ENCODE data around the gene GFRA4. TPM values are rescaled to one million over a fixed set of nuclear protein-coding genes. Genes with fewer than 3 reads are reported as not detected.

The GFRA4 gene
- total RNA-seq, 1 donor from 2014 or later: not detected

DNA sequence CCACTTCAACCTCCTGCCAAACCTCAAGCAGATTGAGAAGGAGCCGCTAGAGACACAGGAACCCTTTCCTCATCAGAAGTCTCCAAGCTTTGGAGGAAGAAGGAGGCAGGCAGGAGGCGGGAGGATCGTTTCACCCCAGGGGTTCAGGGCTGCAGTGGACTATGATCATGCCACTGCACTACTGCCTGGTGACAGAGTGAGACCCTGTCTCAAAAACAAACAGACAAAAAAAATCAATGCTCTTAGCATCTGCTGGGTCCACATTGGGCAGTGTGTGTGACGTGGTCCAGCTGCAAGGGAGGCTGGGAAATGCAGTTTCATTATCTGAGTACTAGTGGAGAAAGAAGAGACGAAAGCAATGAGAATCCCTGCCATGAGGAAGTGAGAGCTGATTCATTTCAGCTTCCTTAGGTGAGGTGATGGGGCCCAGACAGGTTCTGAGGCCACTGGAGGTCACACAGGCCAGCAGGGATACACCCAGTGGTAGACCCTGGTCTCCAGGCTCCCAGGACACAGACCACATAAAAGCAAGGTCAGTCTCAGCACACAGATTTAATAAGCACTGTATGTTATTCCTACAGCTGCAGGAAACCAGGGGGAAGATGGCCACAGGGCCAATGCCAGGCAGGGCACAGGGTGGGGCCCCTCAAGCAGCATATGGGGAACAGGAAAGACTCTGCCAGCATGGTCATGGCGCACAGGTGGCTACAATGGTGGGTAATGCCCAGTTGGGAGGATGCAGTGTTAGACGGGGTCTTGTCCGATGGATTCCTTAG, 4.3 kb downstream of the GFRA4 start:
- H3K36me3 ChIP-seq: no peaks in the 10 kb centered on the region
- no peaks in the 10 kb centered on the region for H3K9me3 ChIP-seq
- H3K4me1 ChIP-seq: no peaks in the 10 kb centered on the region
- H3K27me3 ChIP-seq: no peaks in the 10 kb centered on the region
- no peak overlapping the region for H3K4me3 ChIP-seq
- H3K27ac ChIP-seq: no peak overlapping the region
- intact Hi-C loops (cut with DNase I): no loop called here
- DNase-seq (ENCODE audit: extremely low spot score in 2 of 2): no peak
- TF ChIP-seq POLR2AphosphoS5 (IDR thresholded peaks at IDR 0.05; ENCODE audit: insufficient read depth in 1 of 2, low read depth in 1 of 2): no peak
- TF ChIP-seq POLR2A (IDR thresholded peaks at IDR 0.05): no peak
- no peak for TF ChIP-seq CTCF (IDR thresholded peaks at IDR 0.05)

DNA sequence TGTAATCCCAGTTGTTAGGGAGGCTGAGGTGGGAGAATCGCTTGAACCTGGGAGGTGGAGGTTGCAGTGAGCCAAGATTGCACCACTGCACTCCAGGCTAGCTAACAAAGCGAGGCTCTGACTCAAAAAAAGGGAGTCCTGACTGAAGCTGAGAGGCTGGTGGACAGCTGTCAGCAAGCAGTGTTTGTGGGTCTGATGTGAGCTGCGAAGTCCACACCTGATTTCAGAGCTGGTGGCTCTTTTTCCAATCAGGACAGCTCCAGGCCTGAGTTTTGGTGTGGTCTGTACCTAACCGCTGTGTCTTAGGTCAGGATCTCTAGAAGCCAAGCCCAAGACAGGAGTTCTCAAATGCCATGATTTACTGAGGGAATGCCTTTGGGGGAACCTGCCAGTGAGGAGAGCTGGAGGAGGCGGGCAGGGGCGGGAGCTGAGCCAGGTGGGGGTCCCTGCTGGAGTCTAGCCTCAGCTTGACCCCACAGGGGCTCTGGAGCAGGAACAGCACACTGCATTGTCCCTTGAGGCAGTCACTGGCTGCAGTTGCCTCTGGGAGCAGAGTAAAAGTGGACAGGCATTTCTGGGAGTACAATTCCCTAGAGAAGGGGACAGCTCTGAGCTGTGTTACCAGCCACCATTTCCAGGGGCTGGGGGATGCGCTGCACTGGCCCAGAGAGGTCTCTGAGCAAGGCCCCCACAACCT, 5.0 kb downstream of the GFRA4 start:
- TF ChIP-seq POLR2A (IDR thresholded peaks at IDR 0.05): no peak
- TF ChIP-seq CTCF (IDR thresholded peaks at IDR 0.05): no peak
- no peak for TF ChIP-seq POLR2AphosphoS5 (IDR thresholded peaks at IDR 0.05; ENCODE audit: insufficient read depth in 1 of 2, low read depth in 1 of 2)
- Histone ChIP-seq H3K36me3 (no peaks in the 10 kb centered on the region), H3K27me3 (no peaks in the 10 kb centered on the region), H3K9me3 (no peaks in the 10 kb centered on the region), H3K4me3 (no peak overlapping the region), H3K4me1 (no peaks in the 10 kb centered on the region), H3K27ac (no peak overlapping the region)
- intact Hi-C loops (cut with DNase I): no loop called here
- DNase-seq (ENCODE audit: extremely low spot score in 2 of 2): no peak

DNA sequence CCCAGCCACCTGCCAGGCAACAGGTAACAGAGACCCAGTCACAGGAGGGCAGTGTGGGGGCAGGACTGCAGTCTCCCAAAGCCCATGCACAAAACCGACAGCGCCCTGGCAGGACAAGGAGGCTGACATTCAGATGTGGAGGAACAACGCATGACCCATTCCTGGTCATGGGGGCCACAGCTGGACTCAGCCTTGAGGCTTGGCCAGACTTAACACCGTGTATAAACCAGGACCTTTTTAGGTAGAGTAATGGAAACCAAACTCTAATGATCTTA, 8.1 kb downstream of the GFRA4 start:
- Histone ChIP-seq H3K4me3 (no peak overlapping the region), H3K4me1 (no peaks in the 10 kb centered on the region), H3K27ac (no peak overlapping the region), H3K36me3 (no peaks in the 10 kb centered on the region), H3K27me3 (no peaks in the 10 kb centered on the region), H3K9me3 (no peaks in the 10 kb centered on the region)
- intact Hi-C loops (cut with DNase I): no loop called here
- DNase-seq (ENCODE audit: extremely low spot score in 2 of 2): no peak
- TF ChIP-seq POLR2AphosphoS5 (IDR thresholded peaks at IDR 0.05; ENCODE audit: insufficient read depth in 1 of 2, low read depth in 1 of 2) (no peak), POLR2A (IDR thresholded peaks at IDR 0.05) (no peak), CTCF (IDR thresholded peaks at IDR 0.05) (no peak)

DNA sequence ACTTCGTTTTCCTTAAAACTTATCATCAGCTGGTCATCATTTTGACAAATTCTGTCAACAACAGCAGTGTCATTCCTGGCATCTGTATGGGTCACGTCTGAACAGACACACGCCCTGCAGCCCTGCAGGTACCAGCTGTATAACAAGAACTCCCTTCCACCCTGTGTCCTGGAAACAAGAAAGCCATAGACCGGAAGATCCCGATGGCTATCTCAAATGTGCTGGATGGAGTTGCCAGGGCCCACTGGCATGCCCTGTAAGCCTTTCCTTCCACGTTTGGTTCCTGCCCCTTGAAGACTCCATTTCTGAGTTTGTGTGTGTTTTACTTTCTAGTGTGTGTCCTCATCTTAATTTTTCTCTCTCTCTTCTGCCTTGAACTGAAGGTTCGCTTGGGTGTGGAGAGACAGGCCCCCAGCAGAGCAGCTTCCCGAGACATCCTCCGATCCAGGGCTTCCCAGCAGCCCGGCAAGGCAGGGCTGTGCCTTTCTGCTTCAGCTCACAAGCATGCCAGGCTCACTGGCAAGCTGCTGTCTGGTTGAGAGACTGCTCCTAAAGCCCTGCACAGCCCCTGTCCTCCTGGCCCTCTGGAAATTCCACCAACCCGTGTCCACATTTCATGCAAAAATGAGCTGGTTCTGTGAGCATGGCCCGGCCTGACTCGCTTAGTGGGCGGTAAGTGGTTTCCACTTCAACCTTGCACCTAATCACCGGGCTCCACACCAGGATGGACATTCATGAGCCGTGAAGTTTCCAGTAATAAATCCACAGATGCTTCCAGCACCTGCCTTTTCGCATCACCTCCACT, 8.7 kb downstream of the GFRA4 start:
- Histone ChIP-seq H3K36me3 (no peaks in the 10 kb centered on the region), H3K27ac (no peak overlapping the region), H3K4me1 (no peaks in the 10 kb centered on the region), H3K4me3 (no peak overlapping the region), H3K27me3 (no peaks in the 10 kb centered on the region), H3K9me3 (no peaks in the 10 kb centered on the region)
- DNase-seq (ENCODE audit: extremely low spot score in 2 of 2): no peak
- intact Hi-C loops (cut with DNase I): no loop called here
- TF ChIP-seq POLR2A (IDR thresholded peaks at IDR 0.05): no peak
- no peak for TF ChIP-seq CTCF (IDR thresholded peaks at IDR 0.05)

Measured in vagina (tissue), 2 donors.